ENCODE results near the gene CSPG4. TPM values are rescaled to one million over a fixed set of nuclear protein-coding genes. Genes with fewer than 3 reads are reported as not detected.
"Not testable (repeated sequence)": the region's sequence is repeated elsewhere in the genome, so short reads cannot be mapped to it uniquely, and the experiment has no call there.

The CSPG4 gene
- total RNA-seq, 1 donor from 2014 or later: 0.79 TPM

- DNase-seq (ENCODE audit: low read depth): no peak
- H3K36me3 ChIP-seq (ENCODE audit: control insufficient read depth, insufficient read depth, low read length): no peaks in the 10 kb centered on the region
- no peak for FAIRE-seq
- H3K4me3 ChIP-seq (ENCODE audit: low read depth, low read length): no peak overlapping the region
- TF ChIP-seq CTCF (IDR thresholded peaks at IDR 0.05; ENCODE audit: insufficient read depth, low read length, severe bottlenecking): no peak
- H3K27me3 ChIP-seq (ENCODE audit: control insufficient read depth, insufficient read depth, low read length): no peaks in the 10 kb centered on the region
Observed at GRCh38 chr15:75732177-75732808, 19.6 kb upstream of the CSPG4 start.

DNA sequence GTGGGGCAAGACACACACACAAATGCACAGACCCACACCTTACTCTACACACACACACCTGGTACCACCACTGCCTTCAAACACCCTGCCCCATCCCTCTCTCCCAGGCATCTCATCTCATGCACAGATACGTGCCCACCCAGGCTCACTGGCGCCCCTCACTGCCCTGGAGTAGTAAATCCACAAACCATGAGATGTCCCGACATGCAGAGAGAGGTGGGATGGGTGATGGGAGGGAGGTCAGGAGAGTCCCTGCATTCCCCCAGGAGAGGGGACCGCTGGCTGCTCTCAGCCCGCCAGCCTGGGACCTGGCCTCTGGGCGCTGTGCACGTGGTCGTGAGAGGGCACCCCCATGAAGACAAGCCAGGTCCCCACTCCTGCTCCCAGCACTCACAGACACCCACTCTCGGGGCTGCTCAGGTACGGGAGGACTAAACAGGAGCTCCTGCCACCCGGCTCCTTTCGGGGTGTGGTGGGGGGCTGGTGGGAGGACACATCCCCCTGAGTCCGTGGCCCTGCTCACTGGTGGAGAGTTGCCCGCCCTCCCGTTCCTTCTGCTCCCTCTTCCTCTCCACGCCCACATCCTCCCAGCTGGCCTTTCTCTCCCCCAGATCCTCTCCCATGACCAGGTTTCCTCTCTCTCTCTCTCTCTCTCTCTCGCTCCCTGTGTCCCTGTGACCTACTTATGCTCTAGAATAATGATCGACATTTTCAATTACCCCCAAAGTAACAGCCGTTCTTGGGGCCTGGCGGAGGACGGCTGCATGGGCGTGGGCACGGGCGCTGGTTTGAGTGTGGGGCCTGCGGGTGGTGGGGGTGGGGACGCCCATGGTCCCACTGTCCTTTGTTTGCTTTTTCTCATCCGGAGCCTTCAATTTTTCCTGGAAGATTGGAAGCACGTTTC, 18.9 kb upstream of the CSPG4 start:
- TF ChIP-seq CTCF (IDR thresholded peaks at IDR 0.05; ENCODE audit: insufficient read depth, low read length, severe bottlenecking): no peak
- Histone ChIP-seq H3K36me3 (ENCODE audit: control insufficient read depth, insufficient read depth, low read length) (no peaks in the 10 kb centered on the region), H3K4me3 (ENCODE audit: low read depth, low read length) (no peak overlapping the region), H3K27me3 (ENCODE audit: control insufficient read depth, insufficient read depth, low read length) (no peaks in the 10 kb centered on the region)
- FAIRE-seq: no peak
- DNase-seq (ENCODE audit: low read depth): no peak

- not testable (repeated sequence) for H3K27me3 ChIP-seq (ENCODE audit: control insufficient read depth, insufficient read depth, low read length); DNase-seq (ENCODE audit: low read depth); H3K36me3 ChIP-seq (ENCODE audit: control insufficient read depth, insufficient read depth, low read length); H3K4me3 ChIP-seq (ENCODE audit: low read depth, low read length)
- peak; percentile 64 for FAIRE-seq
Observed at GRCh38 chr15:75730376-75731247, 18.0 kb upstream of the CSPG4 start.

- H3K36me3 ChIP-seq (ENCODE audit: control insufficient read depth, insufficient read depth, low read length): no peaks in the 10 kb centered on the region
- FAIRE-seq (no peak), DNase-seq (ENCODE audit: low read depth) (no peak)
- H3K4me3 ChIP-seq (ENCODE audit: low read depth, low read length): no peak overlapping the region
- H3K27me3 ChIP-seq (ENCODE audit: control insufficient read depth, insufficient read depth, low read length): no peaks in the 10 kb centered on the region
- no peak for TF ChIP-seq CTCF (IDR thresholded peaks at IDR 0.05; ENCODE audit: insufficient read depth, low read length, severe bottlenecking)
Observed at GRCh38 chr15:75729326-75730069, 16.9 kb upstream of the CSPG4 start.

DNA sequence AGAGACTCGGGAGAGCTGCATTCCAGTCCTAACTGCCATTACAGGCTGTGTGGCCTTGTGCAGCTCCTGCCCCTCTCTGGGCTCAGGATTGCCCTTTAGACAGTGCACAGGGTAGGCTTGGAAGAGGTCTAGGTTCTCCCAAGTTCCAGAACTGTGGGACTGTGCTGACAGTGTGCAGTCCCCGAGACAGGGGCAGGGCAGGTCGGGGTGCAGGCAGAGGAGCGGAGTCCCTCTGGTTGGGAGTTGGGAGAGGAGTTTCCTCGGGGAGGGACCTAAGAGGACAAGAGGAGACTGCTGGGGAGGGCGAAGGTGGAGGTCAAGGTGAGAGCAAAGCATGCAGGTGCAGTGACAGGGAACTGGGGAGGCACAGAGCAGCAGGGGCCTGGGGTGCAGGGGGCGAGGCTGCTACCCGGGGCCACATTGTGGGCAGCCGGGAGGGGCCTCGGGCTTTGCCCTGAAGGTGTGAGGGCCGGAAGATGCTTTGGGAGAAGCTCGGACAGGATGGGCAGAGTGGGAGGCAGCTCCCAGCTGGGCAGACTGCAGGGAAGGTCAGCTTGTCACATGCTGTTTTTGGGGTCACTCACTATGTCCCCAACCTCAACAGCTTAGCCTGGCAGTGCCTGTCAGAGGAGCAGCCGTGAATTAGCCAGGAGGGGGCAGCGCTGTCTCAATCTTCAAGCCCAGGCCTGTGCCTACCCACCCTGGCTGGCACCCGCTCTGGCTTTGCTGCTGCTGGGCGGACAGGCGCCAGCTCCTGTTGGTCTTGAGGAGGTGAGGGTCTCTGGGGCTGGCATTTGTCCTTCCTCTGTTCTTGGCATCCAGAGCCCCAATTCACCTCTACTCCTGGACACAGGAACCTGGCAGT, 15.4 kb upstream of the CSPG4 start:
- no peak for FAIRE-seq
- H3K27me3 ChIP-seq (ENCODE audit: control insufficient read depth, insufficient read depth, low read length): no peaks in the 10 kb centered on the region
- peak; percentile 46 for DNase-seq (ENCODE audit: low read depth)
- peak; percentile 79 for TF ChIP-seq CTCF (IDR thresholded peaks at IDR 0.05; ENCODE audit: insufficient read depth, low read length, severe bottlenecking)
- H3K36me3 ChIP-seq (ENCODE audit: control insufficient read depth, insufficient read depth, low read length): no peaks in the 10 kb centered on the region
- no peak overlapping the region for H3K4me3 ChIP-seq (ENCODE audit: low read depth, low read length)

All from bronchial epithelial cell (primary cell).